Measurements from ENCODE around the gene EMC9. TPM values are rescaled to one million over a fixed set of nuclear protein-coding genes. Genes with fewer than 3 reads are reported as not detected.

EMC9 gene
- total RNA-seq, 1 experiment from 2014 or later = 49.2 TPM

- no TSS peak for BruUV-seq (replicated peaks)
- Mint-ChIP-seq H3K4me3 (ENCODE audit: unreplicated experiment) (peak within 1 kb of the TSS; percentile 75), H3K27ac (ENCODE audit: low read depth, unreplicated experiment) (peak within 1 kb of the TSS; percentile 86), H3K9me3 (ENCODE audit: unreplicated experiment) (no peaks in the 10 kb centered on the region), H3K4me1 (ENCODE audit: insufficient read depth, unreplicated experiment) (peaks cover 42% of the 10 kb centered on the region), H3K27me3 (ENCODE audit: insufficient read depth, unreplicated experiment) (no peaks in the 10 kb centered on the region), H3K36me3 (ENCODE audit: insufficient read depth, unreplicated experiment) (peaks cover 26% of the 10 kb centered on the region)
- TF ChIP-seq CTCF (IDR thresholded peaks at IDR 0.05; ENCODE audit: unreplicated experiment) = no peak
- DNase-seq (ENCODE audit: unreplicated experiment) = peak; percentile 89
- intact Hi-C loops (cut with micrococcal nuclease) = no loop called here
- POLR2A ChIA-PET = interaction anchor here (0.7 to 12.5 kb wide), 18 partner anchors 8 to 1306 kb away, joined by 3 to 252 read pairs (median 6); partner anchors contain the start of genes AP1G2, CHMP4A, DCAF11 and GMPR2
- CTCF ChIA-PET = interaction anchor here (0.6 to 1.8 kb wide), 10 partner anchors 9 to 135 kb away, joined by 3 to 9 read pairs (median 4); partner anchors contain the start of genes IRF9 and PSME2
These were observed 5.3 kb downstream of the EMC9 start, which contains the start of gene PSME1 for GRCh38 chr14:24135834-24136683. PSME1 (plus strand) TSS chr14:24136194; CDS start chr14:24136263, 69 bp downstream.

GRCh38 chr14:24135584-24135833 is 5.9 kb downstream of the EMC9 start:
- POLR2A ChIA-PET = interaction anchor here (0.7 to 12.5 kb wide), 14 partner anchors 8 to 1306 kb away, joined by 3 to 252 read pairs (median 10); partner anchors contain the start of genes DCAF11, IPO4, IRF9 and MRPL52
- Mint-ChIP-seq H3K27ac (ENCODE audit: low read depth, unreplicated experiment) (peak overlapping the region; percentile 14), H3K9me3 (ENCODE audit: unreplicated experiment) (no peaks in the 10 kb centered on the region)

GRCh38 chr14:24133735-24134134 is 7.7 kb downstream of the EMC9 start:
- DNase-seq (ENCODE audit: unreplicated experiment) = no peak
- intact Hi-C loops (cut with micrococcal nuclease) = no loop called here
- BruUV-seq (replicated peaks) = no TSS peak
- TF ChIP-seq CTCF (IDR thresholded peaks at IDR 0.05; ENCODE audit: unreplicated experiment) = no peak
- Mint-ChIP-seq H3K27me3 (ENCODE audit: insufficient read depth, unreplicated experiment) (no peaks in the 10 kb centered on the region), H3K9me3 (ENCODE audit: unreplicated experiment) (no peaks in the 10 kb centered on the region), H3K36me3 (ENCODE audit: insufficient read depth, unreplicated experiment) (peaks cover 16% of the 10 kb centered on the region), H3K27ac (ENCODE audit: low read depth, unreplicated experiment) (no peak overlapping the region), H3K4me1 (ENCODE audit: insufficient read depth, unreplicated experiment) (peaks cover 36% of the 10 kb centered on the region), H3K4me3 (ENCODE audit: unreplicated experiment) (no peak overlapping the region)
- ChIA-PET CTCF (interaction anchor here (0.7 to 1.1 kb wide), 4 partner anchors 14 to 140 kb away, joined by 3 to 10 read pairs (median 6); no protein-coding TSS in a partner anchor), POLR2A (interaction anchor here (0.7 to 12.5 kb wide), 4 partner anchors 17 to 80 kb away, joined by 4 to 252 read pairs (median 10); partner anchors contain the start of genes CHMP4A, DCAF11, NRL and TM9SF1)

More at GRCh38 chr14:24135584-24135833, 5.9 kb downstream of the EMC9 start:
- H3K36me3 Mint-ChIP-seq (ENCODE audit: insufficient read depth, unreplicated experiment) = peaks cover 26% of the 10 kb centered on the region
- CTCF ChIA-PET = interaction anchor here (0.7 to 1.8 kb wide), 8 partner anchors 10 to 108 kb away, joined by 3 to 9 read pairs (median 4); partner anchors contain the start of genes IRF9 and PSME2
- H3K4me1 Mint-ChIP-seq (ENCODE audit: insufficient read depth, unreplicated experiment) = peaks cover 42% of the 10 kb centered on the region
- BruUV-seq (replicated peaks) = no TSS peak
- no peak for DNase-seq (ENCODE audit: unreplicated experiment)
- intact Hi-C loops (cut with micrococcal nuclease) = no loop called here
- no peak for TF ChIP-seq CTCF (IDR thresholded peaks at IDR 0.05; ENCODE audit: unreplicated experiment)
- no peaks in the 10 kb centered on the region for H3K27me3 Mint-ChIP-seq (ENCODE audit: insufficient read depth, unreplicated experiment)
- peak overlapping the region; percentile 75 for H3K4me3 Mint-ChIP-seq (ENCODE audit: unreplicated experiment)

- no peaks in the 10 kb centered on the region for H3K27me3 Mint-ChIP-seq (ENCODE audit: insufficient read depth, unreplicated experiment)
- no TSS peak for BruUV-seq (replicated peaks)
- intact Hi-C loops (cut with micrococcal nuclease) = no loop called here
- peaks cover 36% of the 10 kb centered on the region for H3K4me1 Mint-ChIP-seq (ENCODE audit: insufficient read depth, unreplicated experiment)
- H3K4me3 Mint-ChIP-seq (ENCODE audit: unreplicated experiment) = no peak overlapping the region
- no peak for DNase-seq (ENCODE audit: unreplicated experiment)
- TF ChIP-seq CTCF (IDR thresholded peaks at IDR 0.05; ENCODE audit: unreplicated experiment) = no peak
- CTCF ChIA-PET = interaction anchor here (0.5 to 1.5 kb wide), 7 partner anchors 15 to 942 kb away, joined by 3 to 5 read pairs (median 3); partner anchors contain the start of gene DCAF11
- H3K36me3 Mint-ChIP-seq (ENCODE audit: insufficient read depth, unreplicated experiment) = peaks cover 9% of the 10 kb centered on the region
- H3K27ac Mint-ChIP-seq (ENCODE audit: low read depth, unreplicated experiment) = peak overlapping the region; percentile 71
- H3K9me3 Mint-ChIP-seq (ENCODE audit: unreplicated experiment) = no peaks in the 10 kb centered on the region
- POLR2A ChIA-PET = interaction anchor here (0.7 to 12.5 kb wide), 4 partner anchors 8 to 17 kb away, joined by 3 to 252 read pairs (median 5); partner anchors contain the start of genes DCAF11, EMC9 and NRL
These were observed 8.4 kb downstream of the EMC9 start for GRCh38 chr14:24132976-24133375.

All from MCF 10A (cell line).